Vagina (tissue), 2 donors: ENCODE results near the gene MTCL1.

ENCODE experiments used
- CTCF ChIP-seq, 3 experiments: fragments of 450-650 bp in 2 of 3; fragments of 200-600 bp in 1 of 3; sonication (generic) in 1 of 3; IDR thresholded peaks; one replicate each; pipeline ENCODE4 v1.5.1; 2017 to 2019; ENCODE audit warnings: antibody characterized with exemption in 3 of 3, mild to moderate bottlenecking in 2 of 3, moderate library complexity in 2 of 3
- POLR2A ChIP-seq, 2 donors: fragments of 450-650 bp; IDR thresholded peaks; one replicate each; pipeline ENCODE4 v1.6.1; 2017; ENCODE audit warnings: antibody characterized with exemption in 2 of 2, mild to moderate bottlenecking in 2 of 2, moderate library complexity in 2 of 2

- TF ChIP-seq POLR2A (IDR thresholded peaks at IDR 0.05) (no peak), CTCF (IDR thresholded peaks at IDR 0.05) (no peak)
These were observed 95.5 kb downstream of the MTCL1 start for GRCh38 chr18:8800876-8801262.
